ENCODE data around the gene ADAMTS8.

DNA sequence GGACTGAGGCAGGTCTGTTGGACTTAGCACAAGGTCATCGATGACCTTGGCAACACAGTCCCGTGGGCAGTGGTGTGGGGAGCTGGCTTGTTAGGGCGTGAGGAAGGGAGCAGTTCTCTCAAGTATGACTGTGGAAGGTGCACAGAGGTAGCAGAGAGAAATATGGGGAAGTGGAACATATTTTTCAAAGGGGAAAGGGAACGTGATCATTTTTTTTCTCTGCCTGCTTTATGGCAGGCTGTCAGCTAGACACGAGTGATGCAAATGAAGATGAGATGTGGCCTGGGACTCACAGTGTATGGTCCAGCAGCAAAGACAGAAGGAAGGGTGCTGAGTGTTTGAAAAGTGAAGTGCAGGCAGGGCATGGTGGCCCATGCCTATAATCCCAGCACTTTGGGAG, 30.6 kb downstream of the ADAMTS8 start:
- TF ChIP-seq, protein P1, sequence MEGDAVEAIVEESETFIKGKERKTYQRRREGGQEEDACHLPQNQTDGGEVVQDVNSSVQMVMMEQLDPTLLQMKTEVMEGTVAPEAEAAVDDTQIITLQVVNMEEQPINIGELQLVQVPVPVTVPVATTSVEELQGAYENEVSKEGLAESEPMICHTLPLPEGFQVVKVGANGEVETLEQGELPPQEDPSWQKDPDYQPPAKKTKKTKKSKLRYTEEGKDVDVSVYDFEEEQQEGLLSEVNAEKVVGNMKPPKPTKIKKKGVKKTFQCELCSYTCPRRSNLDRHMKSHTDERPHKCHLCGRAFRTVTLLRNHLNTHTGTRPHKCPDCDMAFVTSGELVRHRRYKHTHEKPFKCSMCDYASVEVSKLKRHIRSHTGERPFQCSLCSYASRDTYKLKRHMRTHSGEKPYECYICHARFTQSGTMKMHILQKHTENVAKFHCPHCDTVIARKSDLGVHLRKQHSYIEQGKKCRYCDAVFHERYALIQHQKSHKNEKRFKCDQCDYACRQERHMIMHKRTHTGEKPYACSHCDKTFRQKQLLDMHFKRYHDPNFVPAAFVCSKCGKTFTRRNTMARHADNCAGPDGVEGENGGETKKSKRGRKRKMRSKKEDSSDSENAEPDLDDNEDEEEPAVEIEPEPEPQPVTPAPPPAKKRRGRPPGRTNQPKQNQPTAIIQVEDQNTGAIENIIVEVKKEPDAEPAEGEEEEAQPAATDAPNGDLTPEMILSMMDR (IDR thresholded peaks at IDR 0.05; ENCODE audit: low read depth, low read length, missing input control), result no peak
- TF ChIP-seq FOXA1 (IDR thresholded peaks at IDR 0.05) (no peak), EGR1 (IDR thresholded peaks at IDR 0.05; ENCODE audit: low read depth in 2 of 2) (no peak), GABPA (IDR thresholded peaks at IDR 0.05 in 1 of 2, conservative IDR thresholded peaks at IDR 0.05 in 1 of 2) (no peak), YY1 (IDR thresholded peaks at IDR 0.05) (no peak), RAD21 (IDR thresholded peaks at IDR 0.05) (no peak), JUND (IDR thresholded peaks at IDR 0.05) (no peak), TAF1 (conservative IDR thresholded peaks at IDR 0.05) (no peak)
- TF ChIP-seq, protein P2, sequence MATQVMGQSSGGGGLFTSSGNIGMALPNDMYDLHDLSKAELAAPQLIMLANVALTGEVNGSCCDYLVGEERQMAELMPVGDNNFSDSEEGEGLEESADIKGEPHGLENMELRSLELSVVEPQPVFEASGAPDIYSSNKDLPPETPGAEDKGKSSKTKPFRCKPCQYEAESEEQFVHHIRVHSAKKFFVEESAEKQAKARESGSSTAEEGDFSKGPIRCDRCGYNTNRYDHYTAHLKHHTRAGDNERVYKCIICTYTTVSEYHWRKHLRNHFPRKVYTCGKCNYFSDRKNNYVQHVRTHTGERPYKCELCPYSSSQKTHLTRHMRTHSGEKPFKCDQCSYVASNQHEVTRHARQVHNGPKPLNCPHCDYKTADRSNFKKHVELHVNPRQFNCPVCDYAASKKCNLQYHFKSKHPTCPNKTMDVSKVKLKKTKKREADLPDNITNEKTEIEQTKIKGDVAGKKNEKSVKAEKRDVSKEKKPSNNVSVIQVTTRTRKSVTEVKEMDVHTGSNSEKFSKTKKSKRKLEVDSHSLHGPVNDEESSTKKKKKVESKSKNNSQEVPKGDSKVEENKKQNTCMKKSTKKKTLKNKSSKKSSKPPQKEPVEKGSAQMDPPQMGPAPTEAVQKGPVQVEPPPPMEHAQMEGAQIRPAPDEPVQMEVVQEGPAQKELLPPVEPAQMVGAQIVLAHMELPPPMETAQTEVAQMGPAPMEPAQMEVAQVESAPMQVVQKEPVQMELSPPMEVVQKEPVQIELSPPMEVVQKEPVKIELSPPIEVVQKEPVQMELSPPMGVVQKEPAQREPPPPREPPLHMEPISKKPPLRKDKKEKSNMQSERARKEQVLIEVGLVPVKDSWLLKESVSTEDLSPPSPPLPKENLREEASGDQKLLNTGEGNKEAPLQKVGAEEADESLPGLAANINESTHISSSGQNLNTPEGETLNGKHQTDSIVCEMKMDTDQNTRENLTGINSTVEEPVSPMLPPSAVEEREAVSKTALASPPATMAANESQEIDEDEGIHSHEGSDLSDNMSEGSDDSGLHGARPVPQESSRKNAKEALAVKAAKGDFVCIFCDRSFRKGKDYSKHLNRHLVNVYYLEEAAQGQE (IDR thresholded peaks at IDR 0.05), result no peak
- TF ChIP-seq, protein P3, sequence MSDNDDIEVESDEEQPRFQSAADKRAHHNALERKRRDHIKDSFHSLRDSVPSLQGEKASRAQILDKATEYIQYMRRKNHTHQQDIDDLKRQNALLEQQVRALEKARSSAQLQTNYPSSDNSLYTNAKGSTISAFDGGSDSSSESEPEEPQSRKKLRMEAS (IDR thresholded peaks at IDR 0.05), result no peak
- TF ChIP-seq, protein P4, sequence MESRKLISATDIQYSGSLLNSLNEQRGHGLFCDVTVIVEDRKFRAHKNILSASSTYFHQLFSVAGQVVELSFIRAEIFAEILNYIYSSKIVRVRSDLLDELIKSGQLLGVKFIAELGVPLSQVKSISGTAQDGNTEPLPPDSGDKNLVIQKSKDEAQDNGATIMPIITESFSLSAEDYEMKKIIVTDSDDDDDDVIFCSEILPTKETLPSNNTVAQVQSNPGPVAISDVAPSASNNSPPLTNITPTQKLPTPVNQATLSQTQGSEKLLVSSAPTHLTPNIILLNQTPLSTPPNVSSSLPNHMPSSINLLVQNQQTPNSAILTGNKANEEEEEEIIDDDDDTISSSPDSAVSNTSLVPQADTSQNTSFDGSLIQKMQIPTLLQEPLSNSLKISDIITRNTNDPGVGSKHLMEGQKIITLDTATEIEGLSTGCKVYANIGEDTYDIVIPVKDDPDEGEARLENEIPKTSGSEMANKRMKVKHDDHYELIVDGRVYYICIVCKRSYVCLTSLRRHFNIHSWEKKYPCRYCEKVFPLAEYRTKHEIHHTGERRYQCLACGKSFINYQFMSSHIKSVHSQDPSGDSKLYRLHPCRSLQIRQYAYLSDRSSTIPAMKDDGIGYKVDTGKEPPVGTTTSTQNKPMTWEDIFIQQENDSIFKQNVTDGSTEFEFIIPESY (IDR thresholded peaks at IDR 0.05), result no peak

All from liver (tissue), 3 donors.